ENCODE data around the gene PPFIA1.

- TF ChIP-seq, protein P1, sequence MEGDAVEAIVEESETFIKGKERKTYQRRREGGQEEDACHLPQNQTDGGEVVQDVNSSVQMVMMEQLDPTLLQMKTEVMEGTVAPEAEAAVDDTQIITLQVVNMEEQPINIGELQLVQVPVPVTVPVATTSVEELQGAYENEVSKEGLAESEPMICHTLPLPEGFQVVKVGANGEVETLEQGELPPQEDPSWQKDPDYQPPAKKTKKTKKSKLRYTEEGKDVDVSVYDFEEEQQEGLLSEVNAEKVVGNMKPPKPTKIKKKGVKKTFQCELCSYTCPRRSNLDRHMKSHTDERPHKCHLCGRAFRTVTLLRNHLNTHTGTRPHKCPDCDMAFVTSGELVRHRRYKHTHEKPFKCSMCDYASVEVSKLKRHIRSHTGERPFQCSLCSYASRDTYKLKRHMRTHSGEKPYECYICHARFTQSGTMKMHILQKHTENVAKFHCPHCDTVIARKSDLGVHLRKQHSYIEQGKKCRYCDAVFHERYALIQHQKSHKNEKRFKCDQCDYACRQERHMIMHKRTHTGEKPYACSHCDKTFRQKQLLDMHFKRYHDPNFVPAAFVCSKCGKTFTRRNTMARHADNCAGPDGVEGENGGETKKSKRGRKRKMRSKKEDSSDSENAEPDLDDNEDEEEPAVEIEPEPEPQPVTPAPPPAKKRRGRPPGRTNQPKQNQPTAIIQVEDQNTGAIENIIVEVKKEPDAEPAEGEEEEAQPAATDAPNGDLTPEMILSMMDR (IDR thresholded peaks at IDR 0.05; ENCODE audit: poor library complexity) = no peak
- no peak for TF ChIP-seq EZH2 (IDR thresholded peaks at IDR 0.05; ENCODE audit: borderline replicate concordance)
Measured at GRCh38 chr11:70247042-70247709, 23.3 kb upstream of the PPFIA1 start.

Data from hepatocyte (in vitro differentiated cells).